GM23338 (cell line): ENCODE results near the gene SLC25A6. TPM values are rescaled to one million over a fixed set of nuclear protein-coding genes. Genes with fewer than 3 reads are reported as not detected.

Experiments used
- ATAC-seq: fragments of 200-7000 bp; cut with Tn5 transposase; 3 replicates; pipeline ENCODE4 v1.9.1; 2020
- DNase-seq: peaks from one replicate; pipeline ENCODE4 v3.0.0-alpha.2; 2015; ENCODE audit warnings: low spot score
- H2AFZ ChIP-seq: fragments of 200-600 bp; sonication (generic); 2 replicates; pipeline ENCODE4 v1.8.0; 2016; ENCODE audit warnings: antibody characterized with exemption, mild to moderate bottlenecking, moderate library complexity
- H3F3A ChIP-seq: fragments of 200-600 bp; sonication (generic); replicated peaks from 2 replicates; pipeline ENCODE4 v1.8.0; 2017; ENCODE audit warnings: antibody characterized with exemption, mixed run types, low read depth
- H3K27ac ChIP-seq: fragments of 200-600 bp; sonication (generic); 2 replicates; pipeline ENCODE4 v1.6.1; 2016; ENCODE audit warnings: low read depth
- H3K27me3 ChIP-seq: fragments of 200-600 bp; sonication (generic); 2 replicates; pipeline ENCODE4 v1.8.0; 2016; ENCODE audit warnings: mild to moderate bottlenecking, mixed run types, moderate library complexity; ENCODE audit not compliant: insufficient read depth
- H3K36me3 ChIP-seq: fragments of 200-600 bp; sonication (generic); 2 replicates; pipeline ENCODE4 v1.8.0; 2016; ENCODE audit warnings: mild to moderate bottlenecking; ENCODE audit not compliant: insufficient read depth
- H3K4me1 ChIP-seq: fragments of 200-600 bp; sonication (generic); 2 replicates; pipeline ENCODE4 v1.8.0; 2016; ENCODE audit warnings: mild to moderate bottlenecking, moderate library complexity; ENCODE audit not compliant: insufficient read depth
- H3K4me2 ChIP-seq: fragments of 200-600 bp; sonication (generic); 2 replicates; pipeline ENCODE4 v1.7.1; 2017; ENCODE audit warnings: mixed run types
- H3K4me3 ChIP-seq: fragments of 200-600 bp; sonication (generic); 2 replicates; pipeline ENCODE4 v1.6.1; 2016; ENCODE audit warnings: mixed run types
- H3K79me2 ChIP-seq: fragments of 200-600 bp; sonication (generic); replicated peaks from 2 replicates; pipeline ENCODE4 v1.8.0; 2017; ENCODE audit warnings: mild to moderate bottlenecking; ENCODE audit not compliant: insufficient read depth
- H3K9me2 ChIP-seq: fragments of 200-600 bp; sonication (generic); 2 replicates; pipeline ENCODE4 v1.8.0; 2017; ENCODE audit not compliant: insufficient read depth
- H4K20me1 ChIP-seq: fragments of 200-600 bp; sonication (generic); replicated peaks from 2 replicates; pipeline ENCODE4 v1.8.0; 2017; ENCODE audit warnings: mild to moderate bottlenecking; ENCODE audit not compliant: insufficient read depth
- H3K27ac Mint-ChIP-seq: 2 replicates; pipeline ENCODE4 v1.8.0; 2020; ENCODE audit warnings: inconsistent platforms, mild to moderate bottlenecking, moderate library complexity, mixed read lengths
- H3K27me3 Mint-ChIP-seq: 3 replicates; pipeline ENCODE4 v1.8.0; 2022; ENCODE audit warnings: low read depth, mild to moderate bottlenecking, moderate library complexity, mixed read lengths, inconsistent platforms; ENCODE audit not compliant: insufficient read depth, poor library complexity
- H3K36me3 Mint-ChIP-seq: 3 replicates; pipeline ENCODE4 v1.8.0; 2021; ENCODE audit warnings: low read depth, mild to moderate bottlenecking, inconsistent platforms, moderate library complexity, mixed read lengths
- H3K4me1 Mint-ChIP-seq: 3 replicates; pipeline ENCODE4 v1.8.0; 2020; ENCODE audit warnings: mild to moderate bottlenecking, inconsistent platforms, mixed read lengths
- H3K4me3 Mint-ChIP-seq: 3 replicates; pipeline ENCODE4 v1.8.0; 2021; ENCODE audit warnings: moderate library complexity, mild to moderate bottlenecking, inconsistent platforms, mixed read lengths
- H3K9me3 Mint-ChIP-seq: 3 replicates; pipeline ENCODE4 v1.8.0; 2020; ENCODE audit warnings: moderate library complexity, mild to moderate bottlenecking, inconsistent platforms, mixed read lengths
- EZH2 ChIP-seq: fragments of 200-600 bp; sonication (generic); IDR thresholded peaks from one replicate; pipeline ENCODE4 v1.8.0; 2017; ENCODE audit warnings: antibody characterized with exemption, mild to moderate bottlenecking, low read depth; ENCODE audit not compliant: unreplicated experiment
- EZH2phosphoT487 ChIP-seq: fragments of 200-600 bp; sonication (generic); IDR thresholded peaks from one replicate; pipeline ENCODE4 v1.8.1; 2018; ENCODE audit warnings: antibody characterized with exemption; ENCODE audit not compliant: unreplicated experiment
- JUNB ChIP-seq: IDR thresholded peaks from one replicate; pipeline ENCODE4 v1.6.1; 2016; ENCODE audit warnings: antibody characterized with exemption; ENCODE audit not compliant: unreplicated experiment
- NANOG ChIP-seq: IDR thresholded peaks from 2 replicates; pipeline ENCODE4 v1.6.1; 2016; ENCODE audit warnings: antibody characterized with exemption, borderline replicate concordance
- POLR2AphosphoS5 ChIP-seq: IDR thresholded peaks from 2 replicates; pipeline ENCODE4 v1.6.1; 2016; ENCODE audit warnings: antibody characterized with exemption, low read depth
- STAT1 ChIP-seq: IDR thresholded peaks from one replicate; pipeline ENCODE4 v1.6.1; 2016; ENCODE audit warnings: antibody characterized with exemption; ENCODE audit not compliant: unreplicated experiment
- ZNF114 ChIP-seq: fragments of 250-450 bp; sonication (Bioruptor Pico); IDR thresholded peaks from 2 replicates; pipeline ENCODE4 v1.5.0; 2020; ENCODE audit warnings: mild to moderate bottlenecking, moderate library complexity
- polyA plus RNA-seq: library from polyadenylated mRNA; unstranded; fragments of >200 nt; fragmentation: Nextera tagmentation; extraction: Ambion mirVana; gene quantifications from 2 replicates; pipeline ENCODE4 v1.2.1, GENCODE V29; 2016
- total RNA-seq: library from RNA; depleted of rRNA; stranded (reverse); fragments of >200 nt; shearing (Covaris generic); gene quantifications from 2 replicates; pipeline ENCODE4 v1.2.3, GENCODE V29; 2014
- TF ChIP-seq, protein P1 (sequence below): IDR thresholded peaks from one replicate; pipeline ENCODE4 v1.6.1; 2018; ENCODE audit warnings: antibody characterized with exemption; ENCODE audit not compliant: unreplicated experiment
- TF ChIP-seq, protein P2 (sequence below): IDR thresholded peaks from 2 replicates; pipeline ENCODE4 v1.6.1; 2016; ENCODE audit warnings: antibody characterized with exemption

Gene SLC25A6
- total and polyA plus RNA-seq, 2 experiments from 2014 or later = 358 to 486 TPM

- TF ChIP-seq, protein P1, sequence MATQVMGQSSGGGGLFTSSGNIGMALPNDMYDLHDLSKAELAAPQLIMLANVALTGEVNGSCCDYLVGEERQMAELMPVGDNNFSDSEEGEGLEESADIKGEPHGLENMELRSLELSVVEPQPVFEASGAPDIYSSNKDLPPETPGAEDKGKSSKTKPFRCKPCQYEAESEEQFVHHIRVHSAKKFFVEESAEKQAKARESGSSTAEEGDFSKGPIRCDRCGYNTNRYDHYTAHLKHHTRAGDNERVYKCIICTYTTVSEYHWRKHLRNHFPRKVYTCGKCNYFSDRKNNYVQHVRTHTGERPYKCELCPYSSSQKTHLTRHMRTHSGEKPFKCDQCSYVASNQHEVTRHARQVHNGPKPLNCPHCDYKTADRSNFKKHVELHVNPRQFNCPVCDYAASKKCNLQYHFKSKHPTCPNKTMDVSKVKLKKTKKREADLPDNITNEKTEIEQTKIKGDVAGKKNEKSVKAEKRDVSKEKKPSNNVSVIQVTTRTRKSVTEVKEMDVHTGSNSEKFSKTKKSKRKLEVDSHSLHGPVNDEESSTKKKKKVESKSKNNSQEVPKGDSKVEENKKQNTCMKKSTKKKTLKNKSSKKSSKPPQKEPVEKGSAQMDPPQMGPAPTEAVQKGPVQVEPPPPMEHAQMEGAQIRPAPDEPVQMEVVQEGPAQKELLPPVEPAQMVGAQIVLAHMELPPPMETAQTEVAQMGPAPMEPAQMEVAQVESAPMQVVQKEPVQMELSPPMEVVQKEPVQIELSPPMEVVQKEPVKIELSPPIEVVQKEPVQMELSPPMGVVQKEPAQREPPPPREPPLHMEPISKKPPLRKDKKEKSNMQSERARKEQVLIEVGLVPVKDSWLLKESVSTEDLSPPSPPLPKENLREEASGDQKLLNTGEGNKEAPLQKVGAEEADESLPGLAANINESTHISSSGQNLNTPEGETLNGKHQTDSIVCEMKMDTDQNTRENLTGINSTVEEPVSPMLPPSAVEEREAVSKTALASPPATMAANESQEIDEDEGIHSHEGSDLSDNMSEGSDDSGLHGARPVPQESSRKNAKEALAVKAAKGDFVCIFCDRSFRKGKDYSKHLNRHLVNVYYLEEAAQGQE = no peak
- TF ChIP-seq EZH2 (no peak), STAT1 (no peak), ZNF114 (CRISPR knock-in tag) (no peak), JUNB (no peak)
- TF ChIP-seq, protein P2, sequence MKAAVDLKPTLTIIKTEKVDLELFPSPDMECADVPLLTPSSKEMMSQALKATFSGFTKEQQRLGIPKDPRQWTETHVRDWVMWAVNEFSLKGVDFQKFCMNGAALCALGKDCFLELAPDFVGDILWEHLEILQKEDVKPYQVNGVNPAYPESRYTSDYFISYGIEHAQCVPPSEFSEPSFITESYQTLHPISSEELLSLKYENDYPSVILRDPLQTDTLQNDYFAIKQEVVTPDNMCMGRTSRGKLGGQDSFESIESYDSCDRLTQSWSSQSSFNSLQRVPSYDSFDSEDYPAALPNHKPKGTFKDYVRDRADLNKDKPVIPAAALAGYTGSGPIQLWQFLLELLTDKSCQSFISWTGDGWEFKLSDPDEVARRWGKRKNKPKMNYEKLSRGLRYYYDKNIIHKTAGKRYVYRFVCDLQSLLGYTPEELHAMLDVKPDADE = no peak
Observed at GRCh38 chrX:1419545-1420355, 27.8 kb upstream of the SLC25A6 start (continued).

GRCh38 chrX:1418901-1419544, 27.1 kb upstream of the SLC25A6 start:
- H3K27ac ChIP-seq = no peak overlapping the region
- peaks cover 57% of the 10 kb centered on the region for H3K36me3 Mint-ChIP-seq
- peaks cover 8% of the 10 kb centered on the region for H3K4me1 Mint-ChIP-seq
- no peak overlapping the region for H3K4me2 ChIP-seq
- no peaks in the 10 kb centered on the region for H3K27me3 ChIP-seq
- peaks cover 43% of the 10 kb centered on the region for H3K9me3 Mint-ChIP-seq
- H3K9me2 ChIP-seq = no peaks in the 10 kb centered on the region
- peaks cover 24% of the 10 kb centered on the region for H3K27me3 Mint-ChIP-seq
- ATAC-seq (peak; percentile 24), DNase-seq (no peak)
- no peak overlapping the region for H3K4me3 ChIP-seq
- H3K36me3 ChIP-seq = peaks cover 16% of the 10 kb centered on the region
- H4K20me1 ChIP-seq = peaks cover 6% of the 10 kb centered on the region; the same call in 1 of the 2 replicates
- no peak overlapping the region for H2AFZ ChIP-seq
- H3K4me1 ChIP-seq = no peaks in the 10 kb centered on the region
- no peak for TF ChIP-seq EZH2phosphoT487
- peak; percentile 54; the same call in 1 of the 2 replicates for TF ChIP-seq POLR2AphosphoS5
- no peak for TF ChIP-seq STAT1
- TF ChIP-seq EZH2 = no peak
- no peak for TF ChIP-seq NANOG
- H3K79me2 ChIP-seq = no peaks in the 10 kb centered on the region
- H3K4me3 Mint-ChIP-seq = no peak overlapping the region
- peaks cover 36% of the 10 kb centered on the region; the same call in 1 of the 2 replicates for H3F3A ChIP-seq
- H3K27ac Mint-ChIP-seq = no peak overlapping the region
